Hematopoietic multipotent progenitor cell treated with erythropoietin and hydrocortisone succinate and interleukin-3 and kit ligand, for 17 days (in vitro differentiated cells): ENCODE measurements around the gene GLCCI1.
"Not testable (repeated sequence)": the region's sequence is repeated elsewhere in the genome, so short reads cannot be mapped to it uniquely, and the experiment has no call there.

ENCODE experiments used
- DNase-seq: peaks from one replicate; pipeline ENCODE4 v3.0.0-alpha.2; 2015; ENCODE audit warnings: low spot score

The GLCCI1 gene

GRCh38 chr7:8094164-8095140, 125.9 kb downstream of the GLCCI1 start:
- no peak for DNase-seq

- not testable (repeated sequence) for DNase-seq
Measured at GRCh38 chr7:8101292-8101691, 132.7 kb downstream of the GLCCI1 start.

- DNase-seq, result no peak
Measured at GRCh38 chr7:8103282-8103681, 134.7 kb downstream of the GLCCI1 start.

GRCh38 chr7:8105449-8106095, 137.0 kb downstream of the GLCCI1 start:
- no peak for DNase-seq

GRCh38 chr7:8109196-8110022, 140.8 kb downstream of the GLCCI1 start:
- DNase-seq, result no peak

GRCh38 chr7:8111282-8111960, 142.8 kb downstream of the GLCCI1 start:
- DNase-seq, result no peak

- no peak for DNase-seq
Measured at GRCh38 chr7:8112685-8113084, 144.1 kb downstream of the GLCCI1 start.

- no peak for DNase-seq
Measured at GRCh38 chr7:8113184-8113583, 144.6 kb downstream of the GLCCI1 start.

- no peak for DNase-seq
Measured at GRCh38 chr7:8114175-8114574, 145.6 kb downstream of the GLCCI1 start.

- DNase-seq, result no peak
Measured at GRCh38 chr7:8115547-8116402, 147.2 kb downstream of the GLCCI1 start.

- no peak for DNase-seq
Measured at GRCh38 chr7:8117195-8117594, 148.6 kb downstream of the GLCCI1 start.

GRCh38 chr7:8119262-8119661, 150.7 kb downstream of the GLCCI1 start:
- no peak for DNase-seq

- no peak for DNase-seq
Measured at GRCh38 chr7:8120390-8121058, 151.9 kb downstream of the GLCCI1 start.

GRCh38 chr7:8121243-8121642, 152.6 kb downstream of the GLCCI1 start:
- no peak for DNase-seq

- DNase-seq, result no peak
Measured at GRCh38 chr7:8125680-8126444, 157.3 kb downstream of the GLCCI1 start.

- DNase-seq, result no peak
Measured at GRCh38 chr7:8126601-8127167, 158.1 kb downstream of the GLCCI1 start.

GRCh38 chr7:8128449-8129317, 160.1 kb downstream of the GLCCI1 start:
- no peak for DNase-seq

- DNase-seq, result no peak
Measured at GRCh38 chr7:8129318-8129659, 160.7 kb downstream of the GLCCI1 start.
